K562 (cell line): ENCODE data around the gene FCRLA. TPM values are rescaled to one million over a fixed set of nuclear protein-coding genes. Genes with fewer than 3 reads are reported as not detected.

Experiments used
- CAMTA2 ChIP-seq: fragments of 250-450 bp; sonication (Bioruptor Pico); conservative IDR thresholded peaks from 2 replicates; pipeline ENCODE4 v1.5.1; 2022
- ELF4 ChIP-seq: fragments of 450-650 bp; formaldehyde crosslinking; IDR thresholded peaks from 2 replicates; pipeline ENCODE4 v1.4.0; 2022; ENCODE audit warnings: missing genetic modification characterization
- HDAC1 ChIP-seq, 2 experiments: fragments of 450-650 bp; IDR thresholded peaks; 2 replicates each; pipeline ENCODE4 v1.6.1; 2016 to 2017; ENCODE audit warnings: inconsistent platforms in 1 of 2, mild to moderate bottlenecking in 1 of 2, moderate library complexity in 1 of 2
- KLF10 ChIP-seq: fragments of 250-450 bp; sonication (Bioruptor Pico); IDR thresholded peaks from 2 replicates; pipeline ENCODE4 v1.6.1; 2021; ENCODE audit warnings: matching md5 sums
- MAX ChIP-seq: sonication (generic); formaldehyde crosslinking; IDR thresholded peaks from 2 replicates; pipeline ENCODE4 v1.9.0; 2022; ENCODE audit warnings: mild to moderate bottlenecking, missing genetic modification reagents
- PTTG1 ChIP-seq: fragments of 450-650 bp; IDR thresholded peaks from 2 replicates; pipeline ENCODE4 v1.6.1; 2016; ENCODE audit warnings: low read depth, mild to moderate bottlenecking, missing genetic modification characterization, missing compliant biosample characterization
- REST ChIP-seq, 2 experiments: fragments of 450-650 bp; formaldehyde crosslinking in 1 of 2; IDR thresholded peaks; 2 replicates each; pipeline versions ENCODE4 v1.4.0 to v1.6.1; 2014 to 2020; ENCODE audit warnings: mild to moderate bottlenecking in 2 of 2, borderline replicate concordance in 1 of 2, low read depth in 1 of 2
- SAFB2 ChIP-seq: fragments of 200-400 bp; formaldehyde crosslinking; IDR thresholded peaks from 2 replicates; pipeline ENCODE4 v1.6.1; 2018; ENCODE audit warnings: borderline replicate concordance, low read length, low read depth, moderate library complexity; ENCODE audit not compliant: severe bottlenecking
- ZNF143 ChIP-seq: sonication (generic); formaldehyde crosslinking; IDR thresholded peaks from 2 replicates; pipeline ENCODE4 v1.9.0; 2022; ENCODE audit warnings: mild to moderate bottlenecking, missing genetic modification reagents
- ZNF165 ChIP-seq: fragments of 250-450 bp; sonication (Bioruptor Pico); IDR thresholded peaks from 2 replicates; pipeline ENCODE4 v1.4.0; 2020; ENCODE audit warnings: borderline replicate concordance
- ZNF707 ChIP-seq: fragments of 250-450 bp; sonication (Bioruptor Pico); conservative IDR thresholded peaks from 2 replicates; pipeline ENCODE4 v1.8.0; 2022; ENCODE audit warnings: inconsistent platforms, mild to moderate bottlenecking, moderate library complexity
- polyA plus RNA-seq, 8 experiments: library from polyadenylated mRNA; depleted of rRNA in 4 of 8; stranded (reverse) in 5 of 8; unstranded in 3 of 8; fragments of >200 nt; fragmentation: Nextera tagmentation in 2 of 8; fragmentation: Illumina TruSeq in 1 of 8; extraction: Ambion mirVana in 2 of 8; extraction: Trizol in 1 of 8; gene quantifications; 2 replicates each; pipeline versions ENCODE4 v1.2.1 to v1.2.3, GENCODE V29; 2011 to 2014; ENCODE audit warnings: inconsistent platforms in 1 of 8, missing spikeins in 1 of 8
- total RNA-seq, 7 experiments: library from RNA; depleted of rRNA in 6 of 7; stranded (reverse); fragments of >200 nt in 6 of 7; fragmentation: Illumina TruSeq in 2 of 7; extraction: Trizol in 2 of 7; gene quantifications; 2 replicates each; pipeline versions ENCODE4 v1.2.1 to v1.2.3, GENCODE V29; 2011 to 2021; ENCODE audit warnings: low replicate concordance in 1 of 7

The FCRLA gene
- total and polyA plus RNA-seq, 9 of the 15 experiments (the other 6 are each of a cell fraction or from before 2014, with no cell fraction given) = 0.09 to 0.84 (median 0.44) TPM

DNA sequence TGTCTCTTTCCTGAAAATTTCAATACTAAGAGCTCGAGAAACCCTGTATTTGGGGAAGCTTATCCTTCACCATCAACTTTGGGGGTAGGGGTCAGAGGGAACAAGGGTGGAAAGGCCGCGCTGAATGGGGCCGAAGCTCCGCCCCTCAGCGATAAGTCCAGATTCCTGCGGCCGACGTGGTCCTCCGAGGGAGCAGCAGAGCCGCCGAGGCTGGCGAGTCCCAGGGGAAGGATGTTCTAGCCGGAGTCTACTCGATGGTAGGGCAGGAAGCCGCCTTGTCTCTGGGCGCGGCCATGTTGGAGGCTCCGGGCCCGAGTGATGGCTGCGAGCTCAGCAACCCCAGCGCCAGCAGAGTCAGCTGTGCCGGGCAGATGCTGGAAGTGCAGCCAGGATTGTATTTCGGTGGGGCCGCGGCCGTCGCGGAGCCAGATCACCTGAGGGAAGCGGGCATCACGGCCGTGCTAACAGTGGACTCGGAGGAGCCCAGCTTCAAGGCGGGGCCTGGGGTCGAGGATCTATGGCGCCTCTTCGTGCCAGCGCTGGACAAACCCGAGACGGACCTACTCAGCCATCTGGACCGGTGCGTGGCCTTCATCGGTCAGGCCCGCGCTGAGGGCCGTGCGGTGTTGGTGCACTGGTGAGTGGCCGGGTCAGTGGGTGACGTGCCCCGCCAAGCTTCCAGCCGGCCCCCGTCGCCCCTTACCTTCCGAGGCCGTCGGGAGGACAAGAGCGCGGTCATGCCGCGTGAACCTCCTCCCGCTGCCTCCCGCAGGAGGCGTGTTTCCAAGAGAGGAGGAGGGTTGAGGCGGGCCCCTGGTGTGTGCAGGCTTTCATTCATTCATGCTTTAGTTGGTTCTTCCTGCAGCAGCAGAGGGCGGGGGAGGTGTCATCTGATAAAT, 42.7 kb downstream of the FCRLA start, which contains the start of gene DUSP12 (continued):
- TF ChIP-seq CAMTA2 = no peak; the same call in 1 of the 2 replicates
- TF ChIP-seq REST (IDR thresholded peaks at IDR 0.05; ENCODE audit: borderline replicate concordance) = no peak
- 0 out of 2 replicates have a peak, but pooled peaks have one; percentile 71 for TF ChIP-seq REST (CRISPR knock-in tag; IDR thresholded peaks at IDR 0.05; ENCODE audit: low read depth)
- TF ChIP-seq KLF10 (CRISPR knock-in tag) = no peak
- TF ChIP-seq ZNF165 (CRISPR knock-in tag) = no peak
- peak; percentile 85 for TF ChIP-seq MAX (CRISPR knock-in tag)
- peak in 1 of 2 experiments; percentile 89; a peak in 2 of 4 replicates for TF ChIP-seq HDAC1 (IDR thresholded peaks at IDR 0.05)
- no peak for TF ChIP-seq ZNF143
- no peak for TF ChIP-seq SAFB2
- no peak for TF ChIP-seq ZNF707 (CRISPR knock-in tag)
- no peak for TF ChIP-seq ELF4
- no peak for TF ChIP-seq PTTG1
